ENCODE measurements around the gene IPCEF1.

The IPCEF1 gene

GRCh38 chr6:154169193-154169847 lies 187.3 kb downstream of the IPCEF1 start:
- DNase-seq (ENCODE audit: low read depth in 2 of 3, low spot score in 2 of 3), result peak in 1 of 3 experiments; percentile 14

- no peak for DNase-seq (ENCODE audit: low read depth in 2 of 3, low spot score in 2 of 3)
Observed at GRCh38 chr6:154167126-154167525, 189.5 kb downstream of the IPCEF1 start.

GRCh38 chr6:154166140-154166539 lies 190.5 kb downstream of the IPCEF1 start:
- no peak for DNase-seq (ENCODE audit: low read depth in 2 of 3, low spot score in 2 of 3)

GRCh38 chr6:154165478-154165877 lies 191.1 kb downstream of the IPCEF1 start:
- DNase-seq (ENCODE audit: low read depth in 2 of 3, low spot score in 2 of 3), result no peak

- no peak for DNase-seq (ENCODE audit: low read depth in 2 of 3, low spot score in 2 of 3)
Observed at GRCh38 chr6:154164397-154164796, 192.2 kb downstream of the IPCEF1 start.

GRCh38 chr6:154161689-154162088 lies 194.9 kb downstream of the IPCEF1 start:
- DNase-seq (ENCODE audit: low read depth in 2 of 3, low spot score in 2 of 3), result no peak

- DNase-seq (ENCODE audit: low read depth in 2 of 3, low spot score in 2 of 3), result no peak
Observed at GRCh38 chr6:154159126-154159525, 197.5 kb downstream of the IPCEF1 start.

- no peak for DNase-seq (ENCODE audit: low read depth in 2 of 3, low spot score in 2 of 3)
Observed at GRCh38 chr6:154157706-154158105, 198.9 kb downstream of the IPCEF1 start.

- DNase-seq (ENCODE audit: low read depth in 2 of 3, low spot score in 2 of 3), result no peak
Observed at GRCh38 chr6:154157082-154157481, 199.5 kb downstream of the IPCEF1 start.

- peak in 2 of 3 experiments; percentile 28 to 33 for DNase-seq (ENCODE audit: low read depth in 2 of 3, low spot score in 2 of 3)
Observed at GRCh38 chr6:154156135-154156896, 200.3 kb downstream of the IPCEF1 start.

- no peak for DNase-seq (ENCODE audit: low read depth in 2 of 3, low spot score in 2 of 3)
Observed at GRCh38 chr6:154154389-154154967, 202.1 kb downstream of the IPCEF1 start.

- no peak for DNase-seq (ENCODE audit: low read depth in 2 of 3, low spot score in 2 of 3)
Observed at GRCh38 chr6:154143753-154144152, 212.8 kb downstream of the IPCEF1 start.

GRCh38 chr6:154140743-154141142 lies 215.9 kb downstream of the IPCEF1 start:
- no peak for DNase-seq (ENCODE audit: low read depth in 2 of 3, low spot score in 2 of 3)

GRCh38 chr6:154139892-154140291 lies 216.7 kb downstream of the IPCEF1 start:
- no peak for DNase-seq (ENCODE audit: low read depth in 2 of 3, low spot score in 2 of 3)

GRCh38 chr6:154138793-154139192 lies 217.8 kb downstream of the IPCEF1 start:
- no peak for DNase-seq (ENCODE audit: low read depth in 2 of 3, low spot score in 2 of 3)

GRCh38 chr6:154134471-154135147 lies 222.0 kb downstream of the IPCEF1 start:
- no peak for DNase-seq (ENCODE audit: low read depth in 2 of 3, low spot score in 2 of 3)

GRCh38 chr6:154127657-154128056 lies 228.9 kb downstream of the IPCEF1 start:
- no peak for DNase-seq (ENCODE audit: low read depth in 2 of 3, low spot score in 2 of 3)

GRCh38 chr6:154125421-154125820 lies 231.2 kb downstream of the IPCEF1 start:
- no peak for DNase-seq (ENCODE audit: low read depth in 2 of 3, low spot score in 2 of 3)

- no peak for DNase-seq (ENCODE audit: low read depth in 2 of 3, low spot score in 2 of 3)
Observed at GRCh38 chr6:154123155-154123956, 233.2 kb downstream of the IPCEF1 start.

GRCh38 chr6:154122195-154122925 lies 234.2 kb downstream of the IPCEF1 start:
- DNase-seq (ENCODE audit: low read depth in 2 of 3, low spot score in 2 of 3), result no peak
